Forelimb muscle (tissue), 1 donor: ENCODE data around the gene GRM5. TPM values are rescaled to one million over a fixed set of nuclear protein-coding genes. Genes with fewer than 3 reads are reported as not detected.

Experiments
- DNase-seq: peaks from one replicate; pipeline ENCODE4 v3.0.0-alpha.2; 2013; ENCODE audit warnings: low read depth
- polyA plus RNA-seq: library from polyadenylated mRNA; unstranded; fragments of 120-200 nt; gene quantifications from one replicate; pipeline ENCODE4 v1.2.1, GENCODE V29; 2013; ENCODE audit not compliant: insufficient read length

GRM5 gene
- polyA plus RNA-seq, 1 donor = not detected

DNA sequence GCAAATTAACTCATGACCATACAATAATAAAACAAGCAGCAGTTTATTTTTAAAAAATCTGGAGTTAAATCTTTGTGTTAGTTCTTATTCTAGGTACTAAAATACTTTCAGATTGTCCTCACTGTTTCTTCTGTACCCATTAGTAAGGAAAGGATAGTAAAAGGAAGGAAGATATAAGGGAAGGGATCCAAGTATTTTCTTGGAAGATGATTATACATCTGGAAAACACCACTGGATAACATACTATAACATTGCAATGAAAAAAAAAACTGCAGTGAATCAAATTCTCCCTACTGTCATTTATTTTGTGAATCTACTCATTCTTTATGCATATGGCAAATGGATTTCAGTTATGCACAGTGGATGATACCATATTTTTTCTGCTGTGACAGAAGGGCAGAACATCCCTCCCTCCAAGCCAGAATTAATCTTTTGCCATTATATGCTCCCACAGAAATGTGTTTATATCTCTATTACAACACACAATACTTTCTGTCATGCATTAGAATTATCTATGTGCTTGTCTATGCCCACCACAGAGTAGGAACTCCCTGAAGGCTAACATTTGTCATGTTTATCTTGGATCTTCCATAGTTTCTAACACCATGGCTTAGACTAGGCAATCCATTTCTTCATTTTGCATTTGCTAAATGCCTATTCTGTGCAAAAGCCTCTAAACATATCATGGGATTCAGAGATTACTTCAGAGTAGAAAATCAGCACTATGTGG is 446.0 kb downstream of the GRM5 start:
- DNase-seq = no peak

DNA sequence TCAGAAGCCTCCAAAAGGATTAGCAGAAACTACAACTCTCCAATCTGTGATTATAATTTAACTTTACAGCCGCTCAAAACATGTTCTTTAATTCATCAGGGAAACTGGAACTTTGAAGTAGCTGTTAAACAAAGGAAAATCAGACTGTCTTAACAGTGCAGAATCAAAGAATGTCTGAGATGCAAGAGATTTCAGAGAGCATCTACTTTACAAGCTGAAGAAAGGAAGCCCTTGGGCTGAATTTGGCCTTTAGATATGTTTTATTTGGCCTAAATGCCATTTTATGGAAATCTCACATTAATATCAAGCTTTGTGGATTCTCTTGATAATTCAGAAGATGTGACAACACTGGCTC is 446.7 kb downstream of the GRM5 start:
- no peak for DNase-seq

DNA sequence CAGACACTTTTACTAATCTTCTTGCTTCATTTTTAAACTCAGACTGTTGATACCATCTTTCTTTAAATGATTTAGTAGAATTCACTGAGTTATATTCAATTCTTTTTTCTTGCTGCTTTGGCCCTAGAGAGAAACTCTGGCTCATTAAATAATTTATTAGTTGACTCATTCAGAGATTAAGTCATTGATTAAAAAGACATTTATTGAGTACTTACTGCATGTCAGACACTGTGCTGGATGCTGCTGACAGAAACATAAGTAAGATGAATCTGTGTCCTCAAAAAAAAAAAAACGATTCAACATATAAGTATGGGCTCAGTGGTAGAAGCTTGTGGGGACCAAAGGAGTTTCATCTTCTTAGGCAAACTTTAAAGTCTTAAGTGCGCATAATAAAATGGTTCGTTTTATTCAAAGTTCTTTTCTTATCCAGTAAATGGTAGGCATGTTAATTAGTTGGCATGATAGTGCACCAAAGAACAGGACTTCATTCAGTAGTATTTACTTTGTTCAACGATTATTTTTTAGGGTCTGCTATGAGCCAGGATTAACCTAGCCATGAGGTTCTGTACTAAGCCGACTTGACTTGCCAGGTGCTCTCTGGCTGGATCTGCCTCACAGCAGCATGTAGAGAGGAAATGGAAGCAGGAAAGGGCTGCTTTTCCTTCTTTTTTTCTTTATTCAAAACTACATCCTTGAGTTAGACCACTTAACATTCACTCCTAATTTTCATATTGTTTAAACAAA is 447.3 kb downstream of the GRM5 start:
- no peak for DNase-seq

DNA sequence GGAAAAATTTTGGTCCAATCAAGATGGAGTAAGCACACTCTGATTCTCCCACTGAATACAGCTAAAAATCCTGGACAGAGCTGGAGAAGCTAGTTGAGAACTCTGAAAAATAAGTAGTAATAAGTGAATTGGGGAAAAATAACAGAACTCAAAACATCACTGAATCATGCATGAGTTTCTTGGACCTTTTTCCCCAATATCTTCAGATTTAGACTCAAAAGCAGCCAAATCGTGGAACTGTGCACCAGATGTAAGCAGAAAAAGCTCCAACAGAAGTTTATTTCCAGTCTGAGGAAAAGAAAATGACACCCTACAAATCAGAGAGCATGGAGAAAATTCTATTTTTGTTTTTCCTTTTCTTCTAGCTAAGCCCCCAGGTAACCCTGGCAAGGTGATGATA is 448.6 kb downstream of the GRM5 start:
- no peak for DNase-seq

DNA sequence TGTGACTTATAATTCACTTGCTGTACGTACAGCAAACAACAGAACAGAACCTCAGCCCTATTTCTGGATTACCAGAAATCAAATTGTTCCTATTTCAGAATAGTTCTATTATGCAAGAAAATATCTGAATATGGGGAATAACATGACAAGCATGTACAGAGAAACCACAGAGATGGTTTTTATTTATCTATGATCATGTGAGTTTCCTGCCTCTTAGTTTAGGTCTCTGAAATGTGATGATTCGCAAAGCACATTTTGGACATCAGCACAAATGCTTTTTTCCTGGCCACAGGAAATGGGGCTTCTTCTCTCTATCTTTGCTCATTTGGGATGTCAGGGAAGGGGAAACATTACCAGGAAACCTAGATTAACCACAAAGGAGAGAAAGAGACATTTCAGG is 461.5 kb downstream of the GRM5 start:
- DNase-seq = no peak

DNA sequence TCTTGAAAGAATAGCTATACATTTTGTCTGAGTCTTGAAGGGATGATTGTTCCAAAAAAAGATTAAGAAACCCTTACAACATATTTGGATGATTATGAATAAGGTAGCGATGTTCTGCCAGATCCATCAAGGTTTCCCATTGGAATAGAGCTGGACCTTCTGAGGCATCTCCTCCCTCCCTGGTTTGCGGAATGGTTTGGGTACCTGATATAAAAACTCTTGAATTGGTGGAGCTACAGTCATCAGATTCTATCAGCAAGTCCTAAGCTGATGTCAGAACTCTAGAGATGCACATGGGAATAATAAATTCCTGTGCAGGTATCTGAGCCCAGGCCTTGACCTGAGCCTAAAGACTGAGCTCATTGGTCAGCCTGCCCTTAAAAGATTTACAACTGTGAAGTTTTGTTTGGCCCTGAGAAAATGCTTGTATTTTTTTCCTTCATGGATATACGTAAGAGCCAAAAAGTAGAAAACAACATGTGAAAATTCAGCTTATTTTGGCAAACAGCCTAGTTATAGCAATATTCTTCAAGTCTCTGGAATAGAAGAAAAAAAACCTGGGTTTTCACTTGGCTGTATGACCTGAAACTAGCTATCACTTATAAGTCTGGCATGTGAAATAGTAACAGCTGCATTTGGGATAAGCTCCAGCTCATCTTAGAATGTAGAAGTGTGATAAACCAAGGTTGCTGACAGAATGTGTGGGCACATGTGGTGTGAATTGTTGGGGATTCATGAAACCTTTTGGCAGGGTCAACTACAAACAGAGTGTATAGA is 462.5 kb downstream of the GRM5 start:
- DNase-seq = no peak

DNA sequence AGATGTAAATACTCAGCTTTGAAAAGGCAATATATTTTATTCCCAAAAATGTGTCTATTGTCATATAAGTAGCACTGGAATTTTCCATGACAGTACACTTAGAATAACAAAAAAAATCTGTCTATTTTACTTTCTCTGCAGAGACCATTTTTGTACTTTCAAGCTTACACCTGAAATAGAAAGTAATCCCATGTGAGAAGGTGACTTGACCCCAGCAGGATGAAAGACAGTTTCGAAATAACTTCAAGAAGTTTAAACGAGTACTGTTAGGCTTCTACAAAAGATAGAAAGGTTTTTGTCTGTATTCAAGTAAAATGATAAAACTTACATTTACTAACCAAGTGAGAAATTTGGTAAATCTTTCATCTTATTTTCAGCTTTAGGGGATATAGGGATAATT is 468.4 kb downstream of the GRM5 start:
- no peak for DNase-seq

DNA sequence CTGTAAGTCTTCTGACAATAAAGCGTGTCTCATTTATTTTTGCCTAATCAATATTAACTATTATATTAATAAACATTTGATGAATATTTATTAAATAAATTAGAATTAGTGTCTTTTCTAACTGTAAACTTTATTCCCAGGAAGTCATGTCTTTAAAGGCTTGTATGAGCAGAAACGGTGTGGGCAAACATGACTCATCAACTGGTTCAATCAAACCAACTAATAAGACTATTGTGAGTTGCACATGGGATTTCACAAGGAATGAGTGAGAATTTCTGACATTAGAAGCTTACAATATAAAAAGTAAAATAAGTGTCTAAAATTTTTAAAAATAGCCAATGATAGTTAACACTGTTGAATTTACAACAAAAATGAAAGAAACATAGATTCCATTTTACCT is 469.0 kb downstream of the GRM5 start:
- no peak for DNase-seq

DNA sequence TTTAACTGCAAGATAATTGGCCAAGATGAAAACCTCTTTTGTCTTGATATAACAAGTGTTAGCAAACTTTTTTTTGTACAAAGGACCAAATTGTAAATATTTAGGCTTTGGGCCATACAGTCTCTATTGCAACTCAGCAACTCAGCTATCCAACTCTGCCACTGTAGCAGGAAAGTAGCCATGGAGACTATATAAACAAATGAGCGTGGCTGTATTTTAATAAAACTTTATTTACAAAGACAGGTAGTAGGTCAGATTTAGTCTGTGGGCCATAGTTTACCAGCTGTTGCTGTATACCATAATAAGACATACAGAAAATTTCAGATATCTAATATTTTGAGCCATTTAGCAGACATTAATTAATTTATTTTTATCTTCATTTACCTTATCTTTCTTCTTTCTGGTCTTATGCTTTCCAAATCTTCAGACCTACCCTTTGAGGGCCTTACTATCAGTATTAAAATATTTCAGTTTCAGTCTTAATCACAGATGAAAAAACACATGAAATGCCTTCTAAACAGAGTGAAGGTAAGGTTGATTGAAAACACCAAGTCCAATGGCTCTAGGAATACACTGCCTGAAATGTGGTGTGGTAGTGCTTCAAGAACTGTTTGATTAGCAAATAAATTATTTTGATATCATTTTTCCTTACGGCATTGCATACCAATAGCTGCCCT is 471.4 kb downstream of the GRM5 start:
- DNase-seq = no peak

DNA sequence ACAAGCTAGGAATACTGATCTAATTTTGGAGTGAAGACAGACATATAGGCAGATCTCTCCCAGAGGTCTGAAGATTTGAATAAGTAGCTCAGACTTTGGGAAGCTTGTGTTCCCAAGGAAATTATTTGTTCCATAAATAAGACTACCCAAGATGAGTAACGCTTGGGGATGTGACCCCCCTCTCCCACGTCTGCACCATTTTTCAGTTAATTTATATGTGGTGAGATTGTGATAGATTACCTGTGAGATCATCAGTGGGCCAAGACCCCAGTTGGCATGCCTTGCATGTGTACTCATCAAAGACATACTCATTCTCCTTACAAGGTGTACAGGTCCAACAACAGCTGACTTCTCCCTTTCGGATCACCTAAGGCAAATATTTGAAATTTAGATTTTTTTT is 475.4 kb downstream of the GRM5 start:
- DNase-seq = no peak

DNA sequence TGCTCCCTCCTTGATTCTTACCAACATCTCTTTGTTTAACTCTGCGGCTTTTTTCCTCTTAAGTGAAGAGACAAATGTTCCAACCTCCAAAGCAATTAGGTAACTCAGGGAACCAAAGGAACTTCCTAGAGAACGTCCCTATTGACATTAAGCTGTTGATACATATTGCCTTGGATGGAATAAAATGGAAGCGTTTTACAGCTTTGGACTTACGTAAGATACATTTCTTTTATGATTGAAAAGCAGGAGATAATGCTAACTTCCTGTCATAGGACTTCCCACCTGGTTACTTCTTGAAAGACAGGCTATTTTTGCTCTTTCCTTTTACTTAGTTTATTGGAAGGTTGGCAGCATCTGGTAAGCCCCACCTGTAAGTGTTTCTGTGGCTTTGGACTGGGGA is 482.5 kb downstream of the GRM5 start:
- no peak for DNase-seq

DNA sequence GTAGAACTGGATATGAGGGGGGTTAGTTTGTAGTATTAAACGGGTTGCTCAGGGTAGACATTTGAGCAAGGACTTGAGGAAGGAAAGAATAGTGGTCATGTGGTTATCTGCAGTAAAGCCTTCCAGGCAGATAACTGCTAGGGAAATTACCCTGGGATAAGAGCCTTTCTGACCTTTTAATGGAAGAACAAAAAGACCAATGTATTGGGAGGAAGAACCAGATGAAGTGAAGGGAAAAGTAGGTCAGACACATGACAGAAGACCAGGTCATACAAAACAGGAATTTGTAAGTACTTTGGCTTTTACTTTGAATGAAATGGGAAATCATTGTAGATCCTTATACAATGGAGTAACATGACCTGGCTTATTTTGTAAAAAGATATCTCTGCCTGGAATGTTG is 486.3 kb downstream of the GRM5 start:
- no peak for DNase-seq

DNA sequence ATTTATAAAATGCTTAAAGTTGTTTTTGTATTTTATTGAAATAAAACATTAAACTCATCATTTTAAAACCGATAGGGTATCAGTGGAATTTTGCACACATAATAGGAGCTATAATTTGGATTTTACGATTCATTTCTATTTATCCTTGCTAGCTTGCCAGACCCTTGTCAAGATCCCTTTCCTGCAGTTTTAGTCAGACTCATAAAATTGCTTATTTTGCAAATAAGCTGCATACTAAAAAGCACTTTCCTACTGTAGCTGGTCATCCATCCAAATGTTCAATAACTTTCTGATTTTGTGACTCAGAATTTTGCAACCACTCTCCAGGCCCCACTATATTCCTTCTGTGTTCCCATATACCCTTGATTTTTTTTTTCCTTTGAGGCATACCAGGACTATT is 489.0 kb downstream of the GRM5 start:
- no peak for DNase-seq

DNA sequence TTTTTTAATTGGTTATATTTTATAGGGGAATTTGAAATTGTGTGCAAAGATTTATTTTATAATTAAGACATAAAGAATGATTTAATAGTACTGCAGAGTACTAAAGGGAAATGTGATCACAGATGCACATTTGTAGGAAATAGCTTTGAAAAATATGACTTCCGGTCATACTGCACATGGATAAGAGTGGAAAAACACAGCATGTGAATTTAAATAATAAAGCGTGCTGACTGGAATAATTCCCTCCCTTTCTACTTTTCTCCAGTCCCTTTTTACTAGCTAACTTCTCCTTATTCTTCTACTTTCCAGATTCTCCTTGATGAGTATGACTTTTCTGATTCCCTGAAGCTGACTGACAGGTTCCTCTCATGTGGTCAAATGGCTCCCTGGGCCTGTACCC is 489.9 kb downstream of the GRM5 start:
- DNase-seq = no peak

DNA sequence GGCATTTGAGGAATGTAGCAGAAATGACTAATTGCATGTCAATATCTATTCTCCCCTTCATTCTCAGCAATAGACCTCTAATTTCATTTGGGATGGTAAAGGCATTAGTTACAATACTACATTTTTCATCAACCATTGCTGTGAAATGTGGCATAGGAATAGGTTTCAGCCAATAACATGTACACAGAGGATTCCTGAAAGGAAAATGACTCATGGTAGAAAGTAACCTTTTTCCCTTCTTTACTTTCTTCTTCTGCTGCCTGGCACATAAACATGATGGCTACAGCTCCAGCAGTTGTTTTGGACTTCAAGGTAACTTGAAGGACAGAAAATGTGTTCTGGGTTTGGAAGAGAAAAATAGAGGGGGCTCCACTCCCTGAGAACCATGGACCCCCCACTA is 496.4 kb downstream of the GRM5 start:
- DNase-seq = no peak

DNA sequence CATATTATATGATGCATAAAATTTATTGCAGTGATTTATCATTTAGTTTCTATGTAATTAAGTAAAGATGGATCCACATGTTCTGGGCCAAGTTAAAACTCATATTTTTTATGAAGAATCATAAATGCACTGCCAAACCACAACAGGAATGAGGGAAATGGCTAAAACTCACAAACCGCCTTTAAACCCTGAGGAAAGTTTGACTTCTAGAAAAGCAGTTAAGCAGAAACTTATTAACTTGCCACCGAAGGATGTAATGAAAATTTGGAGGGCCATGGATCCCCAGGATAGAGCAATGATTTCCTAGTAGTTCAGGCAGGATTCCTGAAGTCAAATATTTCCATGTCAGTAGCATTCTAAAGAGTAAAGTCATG is 510.0 kb downstream of the GRM5 start:
- DNase-seq = no peak

DNA sequence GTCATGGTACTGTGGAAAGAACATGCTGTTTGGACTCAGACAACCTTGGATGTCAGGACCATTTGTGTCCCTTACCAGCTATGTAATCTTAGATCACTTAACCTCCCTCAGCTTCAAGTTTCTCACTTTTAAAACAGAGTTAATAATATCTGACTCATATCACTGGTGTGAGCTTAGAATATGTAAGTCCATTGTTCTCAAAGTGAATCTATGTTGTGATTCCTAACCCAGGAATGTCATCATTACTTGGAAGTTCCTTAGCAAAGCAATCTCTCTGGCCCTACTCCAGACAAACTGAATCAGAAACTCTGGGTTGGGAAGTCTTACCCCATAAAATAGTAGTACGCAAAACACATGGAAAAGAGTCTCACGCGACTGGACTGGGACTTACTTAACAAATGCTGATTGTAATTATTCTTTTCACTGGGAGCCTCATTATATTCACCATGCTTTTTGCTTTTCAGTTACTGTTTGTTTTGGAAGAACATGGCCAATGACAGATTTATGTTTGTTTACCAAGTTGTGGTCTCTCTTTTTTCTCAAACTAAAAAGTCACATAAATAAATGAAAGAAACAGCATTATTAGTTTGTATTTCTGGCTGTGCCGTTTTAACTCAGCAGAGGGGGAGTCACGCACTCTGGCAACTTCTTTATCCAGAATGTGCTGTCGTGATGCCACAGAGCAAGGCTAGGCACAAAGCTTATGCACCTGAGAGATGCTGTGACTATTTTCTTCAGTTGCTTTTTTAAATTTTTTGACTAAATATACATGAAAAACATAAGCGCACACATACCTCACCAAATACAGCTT is 510.6 kb downstream of the GRM5 start:
- no peak for DNase-seq

DNA sequence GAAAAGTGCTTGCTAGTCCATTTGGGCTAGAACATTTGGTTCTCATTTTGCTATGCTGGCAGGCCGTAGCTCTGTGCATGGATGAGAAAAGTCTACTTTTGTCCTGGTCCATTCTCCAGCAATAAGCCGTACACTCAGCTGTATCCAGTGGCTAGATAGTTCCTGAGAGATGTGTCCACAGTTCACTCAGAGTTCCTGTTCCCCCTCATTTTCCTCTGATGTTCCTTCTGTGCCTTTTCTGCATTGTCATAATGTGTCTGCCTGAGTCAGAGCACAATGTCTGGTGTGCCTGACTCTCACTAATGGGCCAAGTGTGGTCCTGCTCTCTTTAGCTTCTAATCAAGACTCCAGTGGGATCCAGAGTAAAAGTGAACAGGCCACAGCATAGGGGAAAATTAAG is 512.6 kb downstream of the GRM5 start:
- DNase-seq = no peak

DNA sequence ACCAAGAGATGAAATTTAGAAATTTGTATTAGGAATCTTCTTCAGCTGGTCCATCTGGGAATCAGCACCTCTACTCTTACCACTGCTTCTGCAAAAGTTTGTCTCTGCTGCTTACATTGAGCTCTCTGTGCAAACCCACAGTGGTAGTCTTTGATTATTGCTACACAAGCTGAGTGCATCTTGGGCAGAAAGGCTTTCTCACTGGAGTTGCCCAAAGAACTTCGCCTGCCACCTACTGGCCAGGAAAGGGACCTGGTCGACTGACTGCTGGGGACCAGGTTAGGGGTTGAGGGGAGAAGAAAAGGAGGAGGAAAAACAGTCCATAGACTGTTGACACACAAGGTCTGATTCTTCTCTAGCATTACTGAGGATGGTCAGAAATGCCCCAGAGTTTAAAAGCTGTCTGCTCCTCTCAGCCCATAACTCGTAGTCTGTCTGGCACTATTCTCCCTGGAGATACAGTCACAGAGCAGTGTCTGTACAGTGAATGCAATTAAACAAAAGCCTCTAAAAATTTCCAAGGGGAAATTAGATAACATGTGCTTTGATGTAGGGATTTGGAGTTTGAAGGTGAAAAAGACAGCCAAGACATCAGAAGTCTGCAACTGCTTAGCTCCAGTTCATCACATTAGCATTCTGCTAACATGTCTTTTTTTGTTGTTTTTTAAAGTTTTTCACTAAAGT is 513.3 kb downstream of the GRM5 start:
- no peak for DNase-seq

DNA sequence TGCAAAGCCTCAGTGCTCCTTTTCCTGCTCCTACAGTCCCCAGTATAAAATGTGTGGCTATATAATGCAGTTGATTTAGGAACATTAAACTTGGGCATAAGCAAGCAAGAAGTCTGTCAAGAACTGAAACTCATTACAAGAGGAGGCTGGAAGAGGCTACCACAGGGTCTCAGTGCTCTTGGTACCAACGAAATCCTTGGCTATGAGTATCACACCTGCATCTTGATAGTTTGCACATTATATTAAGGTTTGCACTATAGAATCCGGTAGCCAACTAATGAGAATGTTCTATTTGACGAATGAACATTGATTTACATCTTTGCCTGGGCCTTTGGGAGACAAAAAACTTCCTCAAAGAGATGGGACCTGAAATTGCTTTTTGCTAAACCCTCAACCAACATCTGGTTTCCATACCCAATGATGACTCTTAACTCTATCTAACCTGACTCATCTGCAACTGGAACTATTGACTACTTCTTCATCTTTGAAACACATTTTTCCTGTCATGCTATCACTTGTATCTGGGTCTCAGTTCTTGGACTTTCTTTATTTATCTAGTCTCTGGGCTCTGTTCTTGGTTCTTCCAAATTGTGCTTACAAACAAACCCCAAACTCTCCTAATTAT is 521.0 kb downstream of the GRM5 start:
- DNase-seq = no peak
